ENCODE measurements around the gene SYK. TPM values are rescaled to one million over a fixed set of nuclear protein-coding genes. Genes with fewer than 3 reads are reported as not detected.

SYK gene
- total RNA-seq, 1 donor from 2014 or later: 10.7 TPM

DNA sequence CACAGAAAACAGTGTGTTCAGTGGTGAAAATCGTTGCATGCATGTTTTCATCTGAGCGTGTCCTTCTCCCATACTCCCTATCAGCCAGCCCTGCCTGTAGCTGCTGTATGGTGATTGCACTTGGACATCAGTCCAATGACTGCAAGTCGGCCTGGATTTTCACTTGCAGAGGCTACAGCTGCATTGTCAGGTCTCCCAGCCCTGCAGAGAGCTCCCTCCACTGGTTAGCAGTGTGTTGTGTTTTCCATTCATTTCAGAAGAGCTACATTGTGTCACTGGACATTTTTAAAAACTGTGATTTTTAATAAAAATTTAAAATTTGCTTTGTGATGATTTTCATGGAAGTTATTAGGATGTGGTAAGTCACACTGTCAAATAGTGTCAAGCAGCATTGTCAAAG lies 96.6 kb downstream of the SYK start:
- H3K36me3 Mint-ChIP-seq (ENCODE audit: unreplicated experiment): peaks cover 14% of the 10 kb centered on the region
- peaks cover 8% of the 10 kb centered on the region for H3K27me3 Mint-ChIP-seq (ENCODE audit: unreplicated experiment)
- TF ChIP-seq, protein P1, sequence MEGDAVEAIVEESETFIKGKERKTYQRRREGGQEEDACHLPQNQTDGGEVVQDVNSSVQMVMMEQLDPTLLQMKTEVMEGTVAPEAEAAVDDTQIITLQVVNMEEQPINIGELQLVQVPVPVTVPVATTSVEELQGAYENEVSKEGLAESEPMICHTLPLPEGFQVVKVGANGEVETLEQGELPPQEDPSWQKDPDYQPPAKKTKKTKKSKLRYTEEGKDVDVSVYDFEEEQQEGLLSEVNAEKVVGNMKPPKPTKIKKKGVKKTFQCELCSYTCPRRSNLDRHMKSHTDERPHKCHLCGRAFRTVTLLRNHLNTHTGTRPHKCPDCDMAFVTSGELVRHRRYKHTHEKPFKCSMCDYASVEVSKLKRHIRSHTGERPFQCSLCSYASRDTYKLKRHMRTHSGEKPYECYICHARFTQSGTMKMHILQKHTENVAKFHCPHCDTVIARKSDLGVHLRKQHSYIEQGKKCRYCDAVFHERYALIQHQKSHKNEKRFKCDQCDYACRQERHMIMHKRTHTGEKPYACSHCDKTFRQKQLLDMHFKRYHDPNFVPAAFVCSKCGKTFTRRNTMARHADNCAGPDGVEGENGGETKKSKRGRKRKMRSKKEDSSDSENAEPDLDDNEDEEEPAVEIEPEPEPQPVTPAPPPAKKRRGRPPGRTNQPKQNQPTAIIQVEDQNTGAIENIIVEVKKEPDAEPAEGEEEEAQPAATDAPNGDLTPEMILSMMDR (IDR thresholded peaks at IDR 0.05; ENCODE audit: partially characterized antibody, unreplicated experiment): peak; percentile 21
- no peak overlapping the region for H3K27ac Mint-ChIP-seq (ENCODE audit: unreplicated experiment)
- H3K4me3 Mint-ChIP-seq (ENCODE audit: unreplicated experiment): no peak overlapping the region
- H3K9me3 Mint-ChIP-seq (ENCODE audit: unreplicated experiment): peaks cover 3% of the 10 kb centered on the region
- no peak for DNase-seq
- peaks cover 12% of the 10 kb centered on the region for H3K4me1 Mint-ChIP-seq (ENCODE audit: low read depth, unreplicated experiment)

DNA sequence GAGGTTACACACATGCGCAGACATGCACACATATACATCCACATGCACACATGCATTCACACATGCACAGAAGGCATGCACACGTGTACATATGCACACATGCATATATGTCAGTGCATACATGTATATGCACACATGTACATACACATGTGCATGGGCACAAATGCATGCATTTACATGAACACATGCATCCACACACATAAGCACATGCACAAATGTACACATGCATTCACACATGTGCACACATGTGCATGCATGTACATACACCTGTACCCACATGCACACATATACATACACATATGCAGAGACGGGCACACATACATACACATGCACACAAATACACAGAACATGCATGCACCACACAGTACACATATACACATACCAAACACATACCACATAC lies 97.7 kb downstream of the SYK start:
- Mint-ChIP-seq H3K9me3 (ENCODE audit: unreplicated experiment) (peaks cover 7% of the 10 kb centered on the region), H3K36me3 (ENCODE audit: unreplicated experiment) (peaks cover 19% of the 10 kb centered on the region), H3K27ac (ENCODE audit: unreplicated experiment) (peak overlapping the region; percentile 6), H3K4me1 (ENCODE audit: low read depth, unreplicated experiment) (peaks cover 12% of the 10 kb centered on the region), H3K4me3 (ENCODE audit: unreplicated experiment) (no peak overlapping the region), H3K27me3 (ENCODE audit: unreplicated experiment) (peaks cover 8% of the 10 kb centered on the region)
- TF ChIP-seq, protein P1 (IDR thresholded peaks at IDR 0.05; ENCODE audit: partially characterized antibody, unreplicated experiment): no peak
- no peak for DNase-seq

DNA sequence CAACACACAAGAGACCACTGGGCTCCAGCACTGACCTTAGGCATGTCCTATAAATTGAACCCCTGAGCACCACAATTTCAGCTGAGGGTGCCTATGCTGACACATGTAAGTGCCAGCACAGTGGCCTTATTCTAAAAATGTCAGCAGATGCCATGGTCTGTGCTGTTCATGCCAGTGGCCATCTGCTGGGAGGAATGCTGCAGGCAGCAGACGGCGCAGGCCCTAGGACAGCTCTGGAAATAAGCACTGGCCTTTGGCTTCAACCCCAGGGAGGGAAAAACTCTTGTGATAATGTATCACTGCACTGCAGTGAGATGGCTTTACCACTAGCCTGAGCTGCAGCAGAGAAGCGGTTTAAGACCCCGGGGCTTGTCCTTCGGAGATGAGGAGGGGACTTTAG lies 98.5 kb downstream of the SYK start:
- Mint-ChIP-seq H3K4me3 (ENCODE audit: unreplicated experiment) (no peak overlapping the region), H3K4me1 (ENCODE audit: low read depth, unreplicated experiment) (peaks cover 12% of the 10 kb centered on the region), H3K27ac (ENCODE audit: unreplicated experiment) (peak overlapping the region; percentile 64), H3K9me3 (ENCODE audit: unreplicated experiment) (peaks cover 7% of the 10 kb centered on the region), H3K27me3 (ENCODE audit: unreplicated experiment) (peaks cover 8% of the 10 kb centered on the region), H3K36me3 (ENCODE audit: unreplicated experiment) (peaks cover 19% of the 10 kb centered on the region)
- TF ChIP-seq, protein P1 (IDR thresholded peaks at IDR 0.05; ENCODE audit: partially characterized antibody, unreplicated experiment): peak; percentile 21
- peak; percentile 39 for DNase-seq

DNA sequence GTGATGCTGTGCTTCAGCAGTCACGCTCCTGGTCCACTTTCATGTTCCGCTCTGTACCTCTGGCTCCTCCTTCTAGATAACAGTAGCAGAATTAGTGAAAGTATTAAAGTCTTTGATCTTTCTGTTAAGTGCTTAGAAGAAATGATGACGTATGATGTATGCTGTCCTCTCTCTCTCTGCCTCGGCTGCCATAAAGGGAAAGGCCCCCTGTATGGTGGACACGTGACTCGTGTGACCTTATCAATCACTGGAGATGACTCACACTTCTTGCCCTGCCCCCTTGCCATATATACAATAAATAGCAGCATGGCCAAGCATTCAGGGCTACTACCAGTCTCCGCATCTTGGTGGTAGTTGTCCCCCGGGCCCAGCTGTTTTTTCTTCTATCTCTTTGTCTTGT lies 100.3 kb downstream of the SYK start:
- Mint-ChIP-seq H3K27ac (ENCODE audit: unreplicated experiment) (no peak overlapping the region), H3K4me3 (ENCODE audit: unreplicated experiment) (no peak overlapping the region), H3K27me3 (ENCODE audit: unreplicated experiment) (peaks cover 8% of the 10 kb centered on the region), H3K9me3 (ENCODE audit: unreplicated experiment) (peaks cover 7% of the 10 kb centered on the region), H3K4me1 (ENCODE audit: low read depth, unreplicated experiment) (peaks cover 12% of the 10 kb centered on the region), H3K36me3 (ENCODE audit: unreplicated experiment) (peaks cover 19% of the 10 kb centered on the region)
- TF ChIP-seq, protein P1 (IDR thresholded peaks at IDR 0.05; ENCODE audit: partially characterized antibody, unreplicated experiment): no peak
- DNase-seq: no peak

DNA sequence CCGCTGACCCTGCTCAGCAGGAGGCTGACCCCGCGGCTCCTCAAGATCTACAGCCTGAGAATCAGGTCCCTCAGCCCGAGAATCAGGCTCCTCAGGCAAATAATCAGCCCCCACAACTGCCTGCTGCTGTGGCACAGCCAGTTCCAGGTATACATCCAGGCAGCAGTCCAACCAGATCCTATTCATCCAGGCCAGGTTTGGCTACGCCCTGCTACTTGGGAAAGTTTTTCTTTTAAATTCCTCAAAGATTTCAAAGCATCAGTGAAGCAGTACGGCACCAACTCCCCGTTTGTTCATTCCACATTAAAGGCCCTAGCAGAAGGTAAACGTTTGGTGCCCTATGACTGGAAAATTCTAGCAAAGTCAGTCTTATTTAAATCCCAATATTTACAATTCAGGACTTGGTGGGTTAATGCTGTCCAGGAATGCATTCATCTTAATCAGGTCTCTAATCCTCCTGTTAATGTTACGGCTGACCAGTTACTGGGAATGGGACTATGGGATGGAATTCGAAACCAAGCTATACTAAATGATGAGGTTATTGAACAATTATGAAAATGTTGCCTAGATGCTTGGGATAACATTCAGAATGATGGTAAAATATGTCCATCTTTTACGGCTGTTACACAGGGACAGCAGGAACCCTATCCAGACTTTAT lies 102.3 kb downstream of the SYK start:
- TF ChIP-seq, protein P1 (IDR thresholded peaks at IDR 0.05; ENCODE audit: partially characterized antibody, unreplicated experiment): no peak
- H3K9me3 Mint-ChIP-seq (ENCODE audit: unreplicated experiment): peaks cover 7% of the 10 kb centered on the region
- DNase-seq: no peak
- peaks cover 12% of the 10 kb centered on the region for H3K4me1 Mint-ChIP-seq (ENCODE audit: low read depth, unreplicated experiment)
- H3K4me3 Mint-ChIP-seq (ENCODE audit: unreplicated experiment): no peak overlapping the region
- peaks cover 11% of the 10 kb centered on the region for H3K27me3 Mint-ChIP-seq (ENCODE audit: unreplicated experiment)
- H3K27ac Mint-ChIP-seq (ENCODE audit: unreplicated experiment): no peak overlapping the region
- peaks cover 19% of the 10 kb centered on the region for H3K36me3 Mint-ChIP-seq (ENCODE audit: unreplicated experiment)

All from glutamatergic neuron (in vitro differentiated cells).